A673 (cell line): ENCODE data around the gene ADNP. TPM values are rescaled to one million over a fixed set of nuclear protein-coding genes. Genes with fewer than 3 reads are reported as not detected.

Source experiments
- BruUV-seq: library from RNA; stranded (reverse); fragments of 400-500 nt; replicated peaks from 2 replicates; lab custom pipeline; 2021; lab: Mats Ljungman, UMichigan
- CTCF ChIA-PET: fragments of 300-600 bp; sonication (Branson Sonifier 250); formaldehyde crosslinking; loops from one replicate; lab custom pipeline; 2022; ENCODE audit warnings: antibody characterized with exemption; lab: Charles Lee
- POLR2A ChIA-PET: fragments of 300-600 bp; sonication (Branson Sonifier 250); formaldehyde crosslinking; loops from one replicate; lab custom pipeline; 2022; ENCODE audit warnings: antibody characterized with exemption; ENCODE audit not compliant: low non-redundant PET; lab: Charles Lee
- DNase-seq: peaks from one replicate; pipeline ENCODE4 v3.0.0-alpha.2; 2015; ENCODE audit warnings: low spot score
- H3K27ac ChIP-seq: fragments of 200-600 bp; sonication (generic); 2 replicates; pipeline ENCODE4 v1.5.1; 2016; ENCODE audit warnings: mixed run types, low read depth, mild to moderate bottlenecking, mixed read lengths, antibody characterized with exemption, low read length; ENCODE audit not compliant: poor library complexity, severe bottlenecking
- H3K27me3 ChIP-seq: fragments of 200-600 bp; sonication (generic); replicated peaks from 2 replicates; pipeline ENCODE4 v1.6.1; 2017; ENCODE audit warnings: mixed run types, low read depth, mild to moderate bottlenecking, mixed read lengths, antibody characterized with exemption, low read length; ENCODE audit not compliant: insufficient read depth, poor library complexity
- H3K36me3 ChIP-seq: fragments of 200-600 bp; sonication (generic); 2 replicates; pipeline ENCODE4 v1.6.1; 2016; ENCODE audit warnings: mixed run types, mild to moderate bottlenecking, mixed read lengths, antibody characterized with exemption, low read length; ENCODE audit not compliant: insufficient read depth, poor library complexity, severe bottlenecking
- H3K4me1 ChIP-seq: fragments of 200-600 bp; sonication (generic); 2 replicates; pipeline ENCODE4 v1.6.1; 2017; ENCODE audit warnings: mixed run types, mild to moderate bottlenecking, mixed read lengths, antibody characterized with exemption, low read length; ENCODE audit not compliant: insufficient read depth, poor library complexity, severe bottlenecking
- H3K4me3 ChIP-seq: fragments of 200-600 bp; sonication (generic); 2 replicates; pipeline ENCODE4 v1.5.1; 2016; ENCODE audit warnings: low read depth, mixed run types, mild to moderate bottlenecking, mixed read lengths, low read length; ENCODE audit not compliant: poor library complexity, severe bottlenecking
- H3K9me3 ChIP-seq: fragments of 200-600 bp; sonication (generic); 2 replicates; pipeline ENCODE4 v1.6.1; 2016; ENCODE audit warnings: mixed run types, low read depth, mild to moderate bottlenecking, mixed read lengths, antibody characterized with exemption, low read length; ENCODE audit not compliant: poor library complexity, severe bottlenecking
- CTCF ChIP-seq: fragments of 300-800, 200-600 bp; sonication (generic); conservative IDR thresholded peaks from 2 replicates; pipeline ENCODE4 v1.5.1; 2017; ENCODE audit warnings: low read depth, mild to moderate bottlenecking, antibody characterized with exemption, low read length, moderate library complexity, mixed read lengths
- EZH2 ChIP-seq: fragments of 200-600 bp; sonication (generic); IDR thresholded peaks from 2 replicates; pipeline ENCODE4 v1.6.1; 2017; ENCODE audit warnings: borderline replicate concordance, low read depth, mild to moderate bottlenecking, mixed read lengths, antibody characterized with exemption, low read length; ENCODE audit not compliant: poor library complexity, severe bottlenecking
- intact Hi-C: fragments of 100-400 bp; cut with micrococcal nuclease; formaldehyde crosslinking; loops from one replicate; pipeline ENCODE4 v1.10.0; 2022; ENCODE audit not compliant: unreplicated experiment
- total RNA-seq: library from RNA; stranded (reverse); gene quantifications from 2 replicates; pipeline ENCODE4 v1.2.3, GENCODE V29; 2021

ADNP gene
- total RNA-seq, 1 experiment from 2014 or later = 108 TPM

- POLR2A ChIA-PET = no interaction called here
- H3K9me3 ChIP-seq = no peaks in the 10 kb centered on the region
- no peak overlapping the region for H3K27ac ChIP-seq
- peak; percentile 64 for DNase-seq
- H3K4me1 ChIP-seq = peaks cover 53% of the 10 kb centered on the region
- CTCF ChIA-PET = interaction anchor here (1.8 kb wide), 1 partner anchor 15 kb away, joined by 4 read pairs; no protein-coding TSS in a partner anchor
- BruUV-seq = no TSS peak
- intact Hi-C loops = no loop called here
- no peaks in the 10 kb centered on the region for H3K27me3 ChIP-seq
- peaks cover 30% of the 10 kb centered on the region for H3K36me3 ChIP-seq
- TF ChIP-seq EZH2 = no peak
- TF ChIP-seq CTCF = no peak
- no peak overlapping the region for H3K4me3 ChIP-seq
These were observed 17.4 kb downstream of the ADNP start for GRCh38 chr20:50913690-50914375.

GRCh38 chr20:50911716-50912115 lies 19.5 kb downstream of the ADNP start:
- intact Hi-C loops = no loop called here
- no peak overlapping the region for H3K27ac ChIP-seq
- TF ChIP-seq EZH2 (no peak), CTCF (no peak)
- CTCF ChIA-PET = interaction anchor here (0.5 kb wide), 1 partner anchor 79 kb away, joined by 5 read pairs; no protein-coding TSS in a partner anchor
- H3K4me1 ChIP-seq = peaks cover 32% of the 10 kb centered on the region
- no peak overlapping the region for H3K4me3 ChIP-seq
- BruUV-seq = no TSS peak
- H3K36me3 ChIP-seq = peaks cover 30% of the 10 kb centered on the region
- POLR2A ChIA-PET = no interaction called here
- DNase-seq = no peak
- no peaks in the 10 kb centered on the region for H3K9me3 ChIP-seq
- H3K27me3 ChIP-seq = no peaks in the 10 kb centered on the region

- H3K4me1 ChIP-seq = peaks cover 25% of the 10 kb centered on the region
- intact Hi-C loops = no loop called here
- H3K27ac ChIP-seq = peak overlapping the region; percentile 41
- no peak overlapping the region for H3K4me3 ChIP-seq
- ChIA-PET CTCF (no interaction called here), POLR2A (no interaction called here)
- no TSS peak for BruUV-seq
- no peak for TF ChIP-seq EZH2
- no peak for TF ChIP-seq CTCF
- peaks cover 25% of the 10 kb centered on the region for H3K36me3 ChIP-seq
- no peaks in the 10 kb centered on the region for H3K9me3 ChIP-seq
- no peak for DNase-seq
- no peaks in the 10 kb centered on the region for H3K27me3 ChIP-seq
These were observed 20.2 kb downstream of the ADNP start for GRCh38 chr20:50911030-50911429.
